Mesenchymal stem cell (in vitro differentiated cells and primary cell): Measurements from ENCODE around the gene TCAIM.
"Not testable (repeated sequence)": the region's sequence is repeated elsewhere in the genome, so short reads cannot be mapped to it uniquely, and the experiment has no call there.

Experiments used
- DNase-seq: peaks from one replicate; pipeline ENCODE4 v3.0.0-alpha.2; 2013
- H2AFZ ChIP-seq: one replicate; pipeline ENCODE4 v1.6.1; 2013; ENCODE audit warnings: low read depth, mild to moderate bottlenecking, control low read depth, inconsistent platforms, low read length, moderate library complexity
- H2AK5ac ChIP-seq: 2 replicates; pipeline ENCODE4 v1.6.1; 2013; ENCODE audit warnings: low read length, moderate library complexity, mild to moderate bottlenecking, inconsistent platforms; ENCODE audit not compliant: severe bottlenecking
- H2BK120ac ChIP-seq: one replicate; pipeline ENCODE4 v1.6.1; 2013; ENCODE audit warnings: low read depth, mild to moderate bottlenecking, inconsistent platforms, low read length, moderate library complexity
- H2BK12ac ChIP-seq, 2 experiments: one replicate each; pipeline ENCODE4 v1.6.1; 2013; ENCODE audit warnings: inconsistent platforms in 2 of 2, low read length in 2 of 2, mild to moderate bottlenecking in 2 of 2, moderate library complexity in 2 of 2, control low read depth in 1 of 2
- H2BK15ac ChIP-seq: one replicate; pipeline ENCODE4 v1.6.1; 2013; ENCODE audit warnings: mild to moderate bottlenecking, low read depth, inconsistent platforms; ENCODE audit not compliant: poor library complexity, severe bottlenecking
- H2BK5ac ChIP-seq: 2 replicates; pipeline ENCODE4 v1.6.1; 2013; ENCODE audit warnings: low read depth, mild to moderate bottlenecking, low read length, control low read depth, inconsistent platforms; ENCODE audit not compliant: poor library complexity, severe bottlenecking
- H3K14ac ChIP-seq, 2 experiments: one replicate each; pipeline ENCODE4 v1.6.1; 2013; ENCODE audit warnings: inconsistent platforms in 2 of 2, low read length in 2 of 2, control low read depth in 1 of 2, mild to moderate bottlenecking in 1 of 2, moderate library complexity in 1 of 2
- H3K18ac ChIP-seq, 2 experiments: one replicate each; pipeline ENCODE4 v1.6.1; 2013; ENCODE audit warnings: inconsistent platforms in 2 of 2, low read length in 2 of 2, control low read depth in 1 of 2, low read depth in 1 of 2, mild to moderate bottlenecking in 1 of 2
- H3K23ac ChIP-seq, 2 experiments: one replicate each; pipeline ENCODE4 v1.6.1; 2013; ENCODE audit warnings: inconsistent platforms in 2 of 2, low read length in 2 of 2, mild to moderate bottlenecking in 2 of 2, moderate library complexity in 2 of 2, control low read depth in 1 of 2
- H3K27ac ChIP-seq: 2 replicates; pipeline ENCODE4 v1.5.1; 2013; ENCODE audit warnings: mild to moderate bottlenecking, moderate library complexity, low read length, control low read depth, inconsistent platforms; ENCODE audit not compliant: poor library complexity, severe bottlenecking
- H3K27me3 ChIP-seq, 2 experiments: 2 replicates each; pipeline versions ENCODE4 v1.6.1 to v1.7.0; 2013; ENCODE audit warnings: low read length in 2 of 2, mild to moderate bottlenecking in 2 of 2, moderate library complexity in 2 of 2, control low read depth in 1 of 2, inconsistent platforms in 1 of 2; ENCODE audit not compliant: control insufficient read depth in 1 of 2, insufficient read depth in 1 of 2
- H3K36me3 ChIP-seq, 2 experiments: 2 replicates each; pipeline versions ENCODE4 v1.6.1 to v1.7.0; 2013; ENCODE audit warnings: low read length in 2 of 2, control low read depth in 1 of 2, inconsistent platforms in 1 of 2, low read depth in 1 of 2, mild to moderate bottlenecking in 1 of 2; ENCODE audit not compliant: insufficient read depth in 2 of 2, control insufficient read depth in 1 of 2
- H3K4ac ChIP-seq, 2 experiments: one replicate each; pipeline ENCODE4 v1.6.1; 2013; ENCODE audit warnings: inconsistent platforms in 2 of 2, low read length in 2 of 2, mild to moderate bottlenecking in 2 of 2, moderate library complexity in 2 of 2, control low read depth in 1 of 2, low read depth in 1 of 2
- H3K4me1 ChIP-seq: 2 replicates; pipeline ENCODE4 v1.6.1; 2013; ENCODE audit warnings: low read depth, low read length, control low read depth; ENCODE audit not compliant: control insufficient read depth, insufficient read depth
- H3K4me2 ChIP-seq: 2 replicates; pipeline ENCODE4 v1.6.1; 2013; ENCODE audit warnings: low read length, mild to moderate bottlenecking, inconsistent platforms; ENCODE audit not compliant: poor library complexity, severe bottlenecking
- H3K4me3 ChIP-seq, 2 experiments: 2 replicates each; pipeline versions ENCODE4 v1.5.1 to v1.7.0; 2013; ENCODE audit warnings: low read length in 2 of 2, mild to moderate bottlenecking in 2 of 2, control low read depth in 1 of 2, low read depth in 1 of 2; ENCODE audit not compliant: insufficient read depth in 1 of 2
- H3K79me1 ChIP-seq: replicated peaks from 2 replicates; pipeline ENCODE4 v1.6.1; 2013; ENCODE audit warnings: mild to moderate bottlenecking, control low read depth, low read length, inconsistent platforms; ENCODE audit not compliant: poor library complexity, severe bottlenecking
- H3K9ac ChIP-seq: 2 replicates; pipeline ENCODE4 v1.7.0; 2013; ENCODE audit warnings: mild to moderate bottlenecking, low read length, moderate library complexity
- H3K9me3 ChIP-seq: 2 replicates; pipeline ENCODE4 v1.7.0; 2013; ENCODE audit warnings: mild to moderate bottlenecking, low read length; ENCODE audit not compliant: control insufficient read depth
- H4K8ac ChIP-seq: one replicate; pipeline ENCODE4 v1.6.1; 2013; ENCODE audit warnings: inconsistent platforms, mild to moderate bottlenecking, low read length, moderate library complexity
- H4K91ac ChIP-seq: one replicate; pipeline ENCODE4 v1.6.1; 2013; ENCODE audit warnings: mild to moderate bottlenecking, low read length, inconsistent platforms
- WGBS: methylation state at CpG from one replicate; pipeline ENCODE4 v1.1.7; 2013; ENCODE audit warnings: mixed read lengths; 5-methylcytosine and 5-hydroxymethylcytosine counted together

Gene TCAIM

GRCh38 chr3:44416031-44417030 is 77.8 kb downstream of the TCAIM start:
- WGBS = 95% methylated on average over 11 of the region's 11 CpGs
- Histone ChIP-seq H3K4ac (no peak overlapping the region), H2BK12ac (no peak overlapping the region), H3K36me3 (no peaks in the 10 kb centered on the region), H2BK15ac (no peak overlapping the region), H3K14ac (no peak overlapping the region), H3K4me2 (no peak overlapping the region), H2BK5ac (no peak overlapping the region), H2AK5ac (no peak overlapping the region), H3K18ac (no peak overlapping the region), H2AFZ (no peak overlapping the region), H3K27me3 (peaks cover 0 to 3% of the 10 kb centered on the region in 2 experiments), H3K4me1 (peaks cover 2% of the 10 kb centered on the region), H3K9ac (no peak overlapping the region), H4K8ac (no peak overlapping the region), H3K23ac (no peak overlapping the region), H2BK120ac (no peak overlapping the region), H3K27ac (no peak overlapping the region), H4K91ac (no peak overlapping the region), H3K4me3 (no peak overlapping the region), H3K79me1 (no peaks in the 10 kb centered on the region), H3K9me3 (no peaks in the 10 kb centered on the region)
- DNase-seq = no peak

- not testable (repeated sequence) for H4K8ac ChIP-seq, H3K23ac ChIP-seq, H2AK5ac ChIP-seq, DNase-seq, H3K4me1 ChIP-seq, H2BK15ac ChIP-seq, H3K9ac ChIP-seq, H3K79me1 ChIP-seq, H3K14ac ChIP-seq, H2BK5ac ChIP-seq, H3K9me3 ChIP-seq, H2BK120ac ChIP-seq, H3K27me3 ChIP-seq, H2AFZ ChIP-seq, H3K36me3 ChIP-seq, H3K27ac ChIP-seq, H4K91ac ChIP-seq, H3K18ac ChIP-seq, H3K4ac ChIP-seq, H3K4me2 ChIP-seq, H3K4me3 ChIP-seq, H2BK12ac ChIP-seq
- WGBS = 87% methylated on average over 4 of the region's 4 CpGs
Observed at GRCh38 chr3:44418118-44418517, 79.6 kb downstream of the TCAIM start.

- Histone ChIP-seq H4K91ac (no peak overlapping the region), H4K8ac (no peak overlapping the region), H3K23ac (no peak overlapping the region), H3K4ac (no peak overlapping the region), H2BK120ac (no peak overlapping the region), H2AK5ac (no peak overlapping the region), H2BK5ac (no peak overlapping the region), H3K9ac (no peak overlapping the region), H2BK15ac (no peak overlapping the region), H3K27ac (no peak overlapping the region), H3K4me3 (no peak overlapping the region), H3K9me3 (no peaks in the 10 kb centered on the region), H3K36me3 (no peaks in the 10 kb centered on the region), H3K79me1 (no peaks in the 10 kb centered on the region), H2AFZ (no peak overlapping the region), H3K27me3 (peaks cover 3% of the 10 kb centered on the region in 2 experiments), H3K18ac (no peak overlapping the region), H3K4me2 (no peak overlapping the region), H2BK12ac (no peak overlapping the region), H3K4me1 (peaks cover 2% of the 10 kb centered on the region), H3K14ac (no peak overlapping the region)
- 73% methylated on average over 2 of the region's 2 CpGs for WGBS
- no peak for DNase-seq
Observed at GRCh38 chr3:44418549-44418948, 80.0 kb downstream of the TCAIM start.

GRCh38 chr3:44419116-44419922 is 80.8 kb downstream of the TCAIM start:
- H3K9ac ChIP-seq = no peak overlapping the region
- no peaks in the 10 kb centered on the region for H3K36me3 ChIP-seq
- no peak overlapping the region for H2BK5ac ChIP-seq
- no peak overlapping the region for H2BK12ac ChIP-seq
- no peak overlapping the region for H3K23ac ChIP-seq
- H2BK120ac ChIP-seq = no peak overlapping the region
- peaks cover 2% of the 10 kb centered on the region for H3K4me1 ChIP-seq
- no peaks in the 10 kb centered on the region for H3K79me1 ChIP-seq
- no peaks in the 10 kb centered on the region for H3K9me3 ChIP-seq
- no peak overlapping the region for H2AFZ ChIP-seq
- no peak overlapping the region for H3K4ac ChIP-seq
- H4K8ac ChIP-seq = no peak overlapping the region
- no peak overlapping the region for H2BK15ac ChIP-seq
- DNase-seq = no peak
- no peak overlapping the region for H4K91ac ChIP-seq
- WGBS = 86% methylated on average over 11 of the region's 11 CpGs
- H2AK5ac ChIP-seq = no peak overlapping the region
- no peak overlapping the region for H3K4me2 ChIP-seq
- H3K27ac ChIP-seq = no peak overlapping the region
- H3K18ac ChIP-seq = no peak overlapping the region
- peaks cover 3% of the 10 kb centered on the region in 2 experiments for H3K27me3 ChIP-seq
- no peak overlapping the region for H3K4me3 ChIP-seq
- no peak overlapping the region for H3K14ac ChIP-seq
